HepG2 (cell line): ENCODE measurements around the gene SCP2. TPM values are rescaled to one million over a fixed set of nuclear protein-coding genes. Genes with fewer than 3 reads are reported as not detected.

Experiments used
- DNMT3B ChIP-seq: conservative IDR thresholded peaks from 2 replicates; pipeline ENCODE4 v1.6.1; 2016; ENCODE audit warnings: missing biosample characterization, control low read depth
- EP300 ChIP-seq, 3 experiments: sonication (generic) in 1 of 3; formaldehyde crosslinking in 1 of 3; IDR thresholded peaks; 2 replicates each; pipeline versions ENCODE4 v1.5.1 to v1.6.1; 2011 to 2020; ENCODE audit warnings: low read depth in 2 of 3, low read length in 2 of 3, borderline replicate concordance in 1 of 3, improper control_type of control experiment in 1 of 3, mild to moderate bottlenecking in 1 of 3, missing genetic modification reagents in 1 of 3, moderate library complexity in 1 of 3
- FOXA3 ChIP-seq: IDR thresholded peaks from 2 replicates; pipeline ENCODE4 v1.6.1; 2016; ENCODE audit warnings: missing genetic modification reagents, missing compliant biosample characterization
- GFI1 ChIP-seq: sonication (generic); formaldehyde crosslinking; IDR thresholded peaks from 2 replicates; pipeline ENCODE4 v1.5.0; 2020; ENCODE audit warnings: missing genetic modification reagents, mild to moderate bottlenecking, borderline replicate concordance
- KLF16 ChIP-seq, 2 experiments: sonication (generic) in 1 of 2; formaldehyde crosslinking in 1 of 2; IDR thresholded peaks; 2 replicates each; pipeline versions ENCODE4 v1.6.1 to v1.8.0; 2016 to 2023; ENCODE audit warnings: missing genetic modification reagents in 2 of 2, missing compliant biosample characterization in 1 of 2
- MYNN ChIP-seq: sonication (generic); formaldehyde crosslinking; IDR thresholded peaks from 2 replicates; pipeline ENCODE4 v1.4.0; 2020; ENCODE audit warnings: mild to moderate bottlenecking, low read depth, missing genetic modification reagents
- NFYB ChIP-seq: sonication (generic); formaldehyde crosslinking; IDR thresholded peaks from 2 replicates; pipeline ENCODE4 v1.4.0; 2020; ENCODE audit warnings: missing genetic modification reagents
- NFYC ChIP-seq: IDR thresholded peaks from 2 replicates; pipeline ENCODE4 v1.6.1; 2016; ENCODE audit warnings: missing genetic modification reagents, missing compliant biosample characterization
- NR2F1 ChIP-seq, 2 experiments: fragments of 450-650 bp in 1 of 2; formaldehyde crosslinking in 1 of 2; IDR thresholded peaks; 2 replicates each; pipeline versions ENCODE4 v1.5.0 to v1.6.1; 2016 to 2020; ENCODE audit warnings: mild to moderate bottlenecking in 1 of 2, missing compliant biosample characterization in 1 of 2, missing genetic modification reagents in 1 of 2, moderate library complexity in 1 of 2
- NR2F6 ChIP-seq, 2 experiments: IDR thresholded peaks; 2 replicates each; pipeline ENCODE4 v1.6.1; 2016; ENCODE audit warnings: antibody characterized with exemption in 1 of 2, mild to moderate bottlenecking in 1 of 2
- PITX1 ChIP-seq: sonication (generic); formaldehyde crosslinking; IDR thresholded peaks from 2 replicates; pipeline ENCODE4 v1.5.1; 2020; ENCODE audit warnings: mild to moderate bottlenecking, missing genetic modification reagents
- PPARG ChIP-seq: conservative IDR thresholded peaks from 2 replicates; pipeline ENCODE4 v1.6.1; 2016; ENCODE audit warnings: missing biosample characterization, missing genetic modification reagents
- SAP130 ChIP-seq: IDR thresholded peaks from 2 replicates; pipeline ENCODE4 v1.6.1; 2016; ENCODE audit warnings: low read depth
- SOX13 ChIP-seq, 3 experiments: fragments of 450-650 bp in 1 of 3; sonication (generic) in 1 of 3; formaldehyde crosslinking in 1 of 3; IDR thresholded peaks in 2 of 3; conservative IDR thresholded peaks in 1 of 3; 2 replicates each; pipeline versions ENCODE4 v1.5.0 to v1.6.1; 2016 to 2020; ENCODE audit warnings: antibody characterized with exemption in 1 of 3, mild to moderate bottlenecking in 1 of 3, missing compliant biosample characterization in 1 of 3, missing genetic modification reagents in 1 of 3, moderate library complexity in 1 of 3
- ZKSCAN8 ChIP-seq: IDR thresholded peaks from 2 replicates; pipeline ENCODE4 v1.6.1; 2016; ENCODE audit warnings: borderline replicate concordance, missing genetic modification reagents, missing compliant biosample characterization
- ZNF264 ChIP-seq: sonication (generic); formaldehyde crosslinking; IDR thresholded peaks from 2 replicates; pipeline ENCODE4 v1.4.0; 2020; ENCODE audit warnings: missing genetic modification reagents
- ZNF431 ChIP-seq: sonication (generic); formaldehyde crosslinking; IDR thresholded peaks from 2 replicates; pipeline ENCODE4 v1.9.0; 2022; ENCODE audit warnings: missing genetic modification reagents, low read depth, mild to moderate bottlenecking, borderline replicate concordance
- ZNF879 ChIP-seq: sonication (generic); formaldehyde crosslinking; IDR thresholded peaks from 2 replicates; pipeline ENCODE4 v1.8.1; 2023; ENCODE audit warnings: missing genetic modification reagents
- polyA plus RNA-seq, 8 experiments: library from polyadenylated mRNA; depleted of rRNA in 3 of 8; stranded (reverse) in 7 of 8; unstranded in 1 of 8; fragments of >200 nt; fragmentation: Illumina TruSeq in 4 of 8; extraction: Trizol in 4 of 8; gene quantifications; 2 replicates each; pipeline versions ENCODE4 v1.2.1 to v1.2.3, GENCODE V29; 2011 to 2016; ENCODE audit warnings: low read depth in 4 of 8, missing spikeins in 1 of 8, mixed read lengths in 1 of 8; ENCODE audit not compliant: insufficient read depth in 1 of 8
- total RNA-seq, 5 experiments: library from RNA; depleted of rRNA; stranded (reverse); fragments of >200 nt; fragmentation: Illumina TruSeq; extraction: Trizol; gene quantifications; 2 replicates each; pipeline ENCODE4 v1.2.3, GENCODE V29; 2016; ENCODE audit warnings: low read depth in 1 of 5
- TF ChIP-seq, protein P1 (sequence below): sonication (generic); formaldehyde crosslinking; IDR thresholded peaks from 2 replicates; pipeline ENCODE4 v1.4.0; 2020; ENCODE audit warnings: missing genetic modification reagents, mild to moderate bottlenecking, borderline replicate concordance
- TF ChIP-seq, protein P2 (sequence below): IDR thresholded peaks from 2 replicates; pipeline ENCODE4 v1.6.1; 2016
- TF ChIP-seq, protein P3 (sequence below): sonication (generic); formaldehyde crosslinking; IDR thresholded peaks from 2 replicates; pipeline ENCODE4 v1.4.0; 2020; ENCODE audit warnings: mild to moderate bottlenecking, low read depth, missing genetic modification reagents
- TF ChIP-seq, protein P4 (sequence below): IDR thresholded peaks from 2 replicates; pipeline ENCODE4 v1.6.1; 2016; ENCODE audit warnings: missing compliant biosample characterization, missing genetic modification reagents, borderline replicate concordance
- TF ChIP-seq, protein P5 (sequence below): sonication (generic); formaldehyde crosslinking; IDR thresholded peaks from 2 replicates; pipeline ENCODE4 v1.4.0; 2020; ENCODE audit warnings: missing genetic modification reagents

Gene SCP2
- total and polyA plus RNA-seq, 2 of the 13 experiments (the other 11 are each of a cell fraction or from before 2014, with no cell fraction given), result 59.0 to 133 TPM

DNA sequence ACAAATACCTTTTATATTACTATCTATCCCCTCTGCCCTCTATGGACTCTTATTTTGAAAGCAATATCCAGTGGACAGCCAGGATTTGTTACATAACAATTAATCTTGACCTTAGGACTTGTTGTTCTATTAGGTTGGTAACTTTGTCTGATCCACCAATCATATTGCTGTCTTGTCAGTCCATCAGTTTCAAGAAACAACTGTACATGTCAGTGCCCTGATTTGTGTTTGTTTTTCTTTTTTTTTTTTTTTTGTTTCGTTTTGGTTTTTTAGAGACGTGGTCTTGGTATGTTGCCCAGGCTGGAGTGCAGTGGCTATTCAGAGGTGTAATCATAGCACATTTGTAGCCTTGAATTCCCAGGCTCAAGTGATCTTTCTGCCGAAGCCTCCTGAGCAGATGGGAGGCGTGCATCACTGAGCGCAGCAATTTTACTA lies 1.5 kb upstream of the SCP2 start (continued):
- peak in 1 of 2 experiments; percentile 12; a peak in 1 of 4 replicates for TF ChIP-seq NR2F1 (CRISPR knock-in tag; IDR thresholded peaks at IDR 0.05)
- peak; percentile 60; the same call in 1 of the 2 replicates for TF ChIP-seq NFYC
- no peak for TF ChIP-seq ZNF879
- no peak for TF ChIP-seq KLF16 (CRISPR knock-in tag; IDR thresholded peaks at IDR 0.05)
- peak; percentile 57; the same call in 1 of the 2 replicates for TF ChIP-seq ZNF264 (CRISPR knock-in tag)
- peak; percentile 90 for TF ChIP-seq GFI1 (CRISPR knock-in tag)
- TF ChIP-seq EP300 (IDR thresholded peaks at IDR 0.05; ENCODE audit: low read depth in 2 of 2, low read length in 2 of 2), result peak in 1 of 2 experiments; percentile 65; a peak in 1 of 4 replicates
- TF ChIP-seq EP300 (CRISPR knock-in tag; IDR thresholded peaks at IDR 0.05; ENCODE audit: borderline replicate concordance), result no peak
- peak; percentile 53; the same call in 1 of the 2 replicates for TF ChIP-seq ZKSCAN8 (CRISPR knock-in tag)
- no peak for TF ChIP-seq DNMT3B (CRISPR knock-in tag)
- TF ChIP-seq, protein P1, sequence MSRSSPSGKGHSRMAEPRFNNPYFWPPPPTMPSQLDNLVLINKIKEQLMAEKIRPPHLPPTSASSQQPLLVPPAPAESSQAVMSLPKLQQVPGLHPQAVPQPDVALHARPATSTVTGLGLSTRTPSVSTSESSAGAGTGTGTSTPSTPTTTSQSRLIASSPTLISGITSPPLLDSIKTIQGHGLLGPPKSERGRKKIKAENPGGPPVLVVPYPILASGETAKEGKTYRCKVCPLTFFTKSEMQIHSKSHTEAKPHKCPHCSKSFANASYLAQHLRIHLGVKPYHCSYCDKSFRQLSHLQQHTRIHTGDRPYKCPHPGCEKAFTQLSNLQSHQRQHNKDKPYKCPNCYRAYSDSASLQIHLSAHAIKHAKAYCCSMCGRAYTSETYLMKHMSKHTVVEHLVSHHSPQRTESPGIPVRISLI (CRISPR knock-in tag), result peak; percentile 92
- TF ChIP-seq, protein P2, sequence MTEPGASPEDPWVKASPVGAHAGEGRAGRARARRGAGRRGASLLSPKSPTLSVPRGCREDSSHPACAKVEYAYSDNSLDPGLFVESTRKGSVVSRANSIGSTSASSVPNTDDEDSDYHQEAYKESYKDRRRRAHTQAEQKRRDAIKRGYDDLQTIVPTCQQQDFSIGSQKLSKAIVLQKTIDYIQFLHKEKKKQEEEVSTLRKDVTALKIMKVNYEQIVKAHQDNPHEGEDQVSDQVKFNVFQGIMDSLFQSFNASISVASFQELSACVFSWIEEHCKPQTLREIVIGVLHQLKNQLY (CRISPR knock-in tag), result 0 out of 2 replicates have a peak, but pooled peaks have one; percentile 27
- TF ChIP-seq, protein P3, sequence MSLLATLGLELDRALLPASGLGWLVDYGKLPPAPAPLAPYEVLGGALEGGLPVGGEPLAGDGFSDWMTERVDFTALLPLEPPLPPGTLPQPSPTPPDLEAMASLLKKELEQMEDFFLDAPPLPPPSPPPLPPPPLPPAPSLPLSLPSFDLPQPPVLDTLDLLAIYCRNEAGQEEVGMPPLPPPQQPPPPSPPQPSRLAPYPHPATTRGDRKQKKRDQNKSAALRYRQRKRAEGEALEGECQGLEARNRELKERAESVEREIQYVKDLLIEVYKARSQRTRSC (CRISPR knock-in tag), result no peak
- peak; percentile 72 for TF ChIP-seq FOXA3 (CRISPR knock-in tag)
- TF ChIP-seq, protein P4, sequence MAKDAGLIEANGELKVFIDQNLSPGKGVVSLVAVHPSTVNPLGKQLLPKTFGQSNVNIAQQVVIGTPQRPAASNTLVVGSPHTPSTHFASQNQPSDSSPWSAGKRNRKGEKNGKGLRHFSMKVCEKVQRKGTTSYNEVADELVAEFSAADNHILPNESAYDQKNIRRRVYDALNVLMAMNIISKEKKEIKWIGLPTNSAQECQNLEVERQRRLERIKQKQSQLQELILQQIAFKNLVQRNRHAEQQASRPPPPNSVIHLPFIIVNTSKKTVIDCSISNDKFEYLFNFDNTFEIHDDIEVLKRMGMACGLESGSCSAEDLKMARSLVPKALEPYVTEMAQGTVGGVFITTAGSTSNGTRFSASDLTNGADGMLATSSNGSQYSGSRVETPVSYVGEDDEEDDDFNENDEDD, result 0 out of 2 replicates have a peak, but pooled peaks have one; percentile 21
- TF ChIP-seq MYNN, result peak; percentile 100
- no peak for TF ChIP-seq SOX13 (IDR thresholded peaks at IDR 0.05)
- TF ChIP-seq SOX13 (CRISPR knock-in tag; conservative IDR thresholded peaks at IDR 0.05 in 1 of 2, IDR thresholded peaks at IDR 0.05 in 1 of 2), result peak in 1 of 2 experiments; percentile 83; a peak in 2 of 4 replicates
- TF ChIP-seq PITX1 (CRISPR knock-in tag), result peak; percentile 49; the same call in 1 of the 2 replicates
- TF ChIP-seq PPARG (CRISPR knock-in tag), result peak; percentile 42; the same call in 1 of the 2 replicates
- TF ChIP-seq, protein P5, sequence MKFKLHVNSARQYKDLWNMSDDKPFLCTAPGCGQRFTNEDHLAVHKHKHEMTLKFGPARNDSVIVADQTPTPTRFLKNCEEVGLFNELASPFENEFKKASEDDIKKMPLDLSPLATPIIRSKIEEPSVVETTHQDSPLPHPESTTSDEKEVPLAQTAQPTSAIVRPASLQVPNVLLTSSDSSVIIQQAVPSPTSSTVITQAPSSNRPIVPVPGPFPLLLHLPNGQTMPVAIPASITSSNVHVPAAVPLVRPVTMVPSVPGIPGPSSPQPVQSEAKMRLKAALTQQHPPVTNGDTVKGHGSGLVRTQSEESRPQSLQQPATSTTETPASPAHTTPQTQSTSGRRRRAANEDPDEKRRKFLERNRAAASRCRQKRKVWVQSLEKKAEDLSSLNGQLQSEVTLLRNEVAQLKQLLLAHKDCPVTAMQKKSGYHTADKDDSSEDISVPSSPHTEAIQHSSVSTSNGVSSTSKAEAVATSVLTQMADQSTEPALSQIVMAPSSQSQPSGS (CRISPR knock-in tag), result peak; percentile 21; the same call in 1 of the 2 replicates
- peak; percentile 35; the same call in 1 of the 2 replicates for TF ChIP-seq NFYB (CRISPR knock-in tag)
- peak; percentile 40; the same call in 1 of the 2 replicates for TF ChIP-seq NR2F6 (IDR thresholded peaks at IDR 0.05)
- TF ChIP-seq NR2F6 (CRISPR knock-in tag; IDR thresholded peaks at IDR 0.05), result peak; percentile 61; the same call in 1 of the 2 replicates
- peak; percentile 74 for TF ChIP-seq SAP130 (CRISPR knock-in tag)
- TF ChIP-seq ZNF431, result peak; percentile 32; the same call in 1 of the 2 replicates
